NCI-H460 (cell line): ENCODE data around the gene FER. TPM values are rescaled to one million over a fixed set of nuclear protein-coding genes. Genes with fewer than 3 reads are reported as not detected.

ENCODE experiments used
- DNase-seq: peaks from one replicate; pipeline ENCODE4 v3.0.0-alpha.2; 2016; ENCODE audit warnings: low read depth; ENCODE audit errors: extremely low read depth
- total RNA-seq: library from RNA; depleted of rRNA; stranded (reverse); fragments of >200 nt; shearing (Covaris generic); gene quantifications from 2 replicates; pipeline ENCODE4 v1.2.3, GENCODE V29; 2014

FER gene
- total RNA-seq, 1 experiment from 2014 or later = 14.4 TPM

DNA sequence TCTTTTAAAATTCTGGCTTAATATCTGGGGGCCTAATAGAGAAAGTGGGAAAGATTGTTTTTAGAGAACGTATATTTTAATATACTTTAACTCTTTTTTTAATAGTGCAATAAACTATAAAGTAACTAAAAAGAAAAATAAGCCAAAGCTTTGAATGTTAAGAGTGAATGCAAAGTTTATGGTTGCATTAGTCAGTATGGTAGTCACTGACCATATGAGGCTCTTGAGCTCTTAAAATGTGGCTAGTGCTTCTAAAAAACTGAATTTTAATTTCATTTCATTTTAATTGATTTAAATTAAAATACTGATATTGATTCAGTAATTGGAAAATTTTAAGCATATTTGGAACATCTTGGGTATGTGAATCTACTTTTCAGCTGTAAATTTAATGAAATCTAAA, 351.4 kb downstream of the FER start:
- DNase-seq = no peak

DNA sequence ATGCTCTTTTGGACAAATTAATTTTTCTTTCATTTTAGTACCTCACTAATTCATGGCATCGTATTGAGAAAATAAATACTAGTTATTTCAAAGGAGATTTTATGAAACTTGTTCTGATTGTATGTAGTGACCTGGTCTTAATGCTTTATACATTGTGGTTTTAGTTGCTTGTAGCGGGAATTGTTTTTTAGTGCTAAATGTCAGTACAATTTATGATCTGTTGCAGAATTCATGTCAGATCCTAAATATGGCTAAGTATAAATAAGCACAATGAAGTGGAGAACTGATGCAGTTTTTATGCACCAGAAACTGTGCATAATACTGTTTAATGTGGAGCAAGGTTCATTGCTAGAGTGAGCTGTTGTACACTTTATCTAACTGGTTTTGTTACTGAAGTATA, 353.3 kb downstream of the FER start:
- DNase-seq = no peak

DNA sequence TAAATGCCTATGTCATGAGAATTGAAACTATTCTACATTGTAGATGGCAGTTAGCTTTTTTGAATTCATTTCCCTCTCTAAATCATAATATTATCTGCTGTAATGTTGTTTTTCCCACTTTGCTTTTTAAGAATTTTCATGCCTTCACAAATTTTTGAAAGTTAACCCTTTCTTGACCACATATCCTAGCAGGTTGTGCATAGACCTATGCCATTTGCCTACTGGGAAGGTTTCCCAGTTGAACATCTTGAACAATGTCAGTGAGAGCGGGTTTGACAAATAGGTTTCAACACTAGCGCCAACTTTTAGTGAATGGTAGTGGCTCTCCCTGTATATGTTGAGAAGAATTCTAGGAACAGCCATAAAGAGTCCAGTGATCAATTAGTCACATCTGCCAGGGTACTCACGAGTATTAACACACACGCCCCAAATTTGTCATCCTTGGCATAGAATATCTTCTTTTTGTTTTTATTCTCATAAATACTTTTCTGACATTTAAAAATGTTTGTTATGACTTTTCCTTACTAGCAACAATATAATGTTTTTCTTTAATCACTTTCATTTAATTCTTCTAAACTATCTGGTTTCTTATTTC, 354.5 kb downstream of the FER start:
- no peak for DNase-seq

DNA sequence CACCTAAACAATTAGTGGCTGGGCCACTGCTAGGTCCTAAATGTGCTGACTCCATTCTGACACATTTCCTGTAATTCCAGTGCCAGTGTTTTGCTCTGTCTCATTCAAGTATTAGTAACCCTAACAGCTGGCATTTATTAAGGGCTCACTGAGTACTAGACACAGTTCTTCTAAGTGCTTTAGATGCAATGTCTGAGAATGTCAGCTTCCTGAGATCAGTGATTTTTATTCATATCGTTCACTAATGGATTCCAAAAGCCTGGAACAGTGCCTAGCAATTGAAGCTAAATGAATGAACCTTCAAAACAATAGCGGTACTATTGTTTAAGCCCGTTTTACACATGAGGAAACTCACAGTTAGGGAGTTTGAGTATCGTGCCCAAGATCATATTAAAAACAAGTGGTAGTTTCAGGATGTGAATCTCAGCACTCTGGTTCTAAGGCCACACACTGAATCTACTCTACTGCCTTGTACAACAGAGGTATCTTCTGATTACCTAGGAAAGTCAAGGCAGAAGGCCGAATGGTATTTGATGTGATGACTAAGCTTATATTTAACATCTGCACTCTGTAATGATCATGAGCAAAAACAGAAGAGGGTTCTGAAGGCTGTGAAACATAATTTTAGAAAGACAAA, 358.1 kb downstream of the FER start:
- no peak for DNase-seq

GRCh38 chr5:109111680-109112079, 364.0 kb downstream of the FER start:
- DNase-seq = no peak

DNA sequence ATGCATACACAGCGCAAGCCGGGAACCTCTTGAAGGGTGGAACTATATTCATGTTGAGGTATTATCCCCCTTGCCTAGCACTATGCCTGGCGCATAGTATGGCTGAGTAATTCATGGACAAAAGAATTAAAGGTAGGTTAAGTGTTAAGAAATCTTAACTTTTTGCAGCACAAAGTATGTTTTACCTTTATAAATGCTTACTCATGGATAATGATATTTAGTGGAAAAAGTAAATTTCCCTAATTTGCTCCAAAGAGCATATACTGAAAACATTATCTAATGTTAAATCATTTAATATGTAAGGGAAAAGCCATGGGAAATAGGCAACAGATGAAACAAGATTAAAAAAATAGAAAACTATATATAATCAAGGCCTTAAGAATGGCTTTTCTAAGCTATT, 365.9 kb downstream of the FER start:
- DNase-seq = no peak

DNA sequence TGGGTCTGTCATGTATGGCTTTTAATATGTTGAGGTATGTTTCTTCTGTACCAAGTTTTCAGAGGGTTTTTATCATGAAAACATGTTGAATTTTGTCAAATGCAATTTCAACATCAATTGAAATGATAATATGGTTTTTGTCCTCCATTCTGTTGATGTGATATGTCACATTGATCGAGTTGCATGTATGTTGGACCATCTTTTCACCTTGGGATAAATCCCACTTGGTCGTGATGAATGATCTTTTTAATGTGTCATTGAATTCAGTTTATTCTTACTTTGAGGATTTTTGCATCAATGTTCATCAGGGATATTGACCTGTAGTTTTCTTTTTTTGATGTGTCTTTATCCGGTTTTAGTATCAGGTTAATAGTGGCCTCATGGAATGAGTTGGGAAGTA, 373.5 kb downstream of the FER start:
- no peak for DNase-seq

GRCh38 chr5:109125755-109126429, 378.2 kb downstream of the FER start:
- no peak for DNase-seq

DNA sequence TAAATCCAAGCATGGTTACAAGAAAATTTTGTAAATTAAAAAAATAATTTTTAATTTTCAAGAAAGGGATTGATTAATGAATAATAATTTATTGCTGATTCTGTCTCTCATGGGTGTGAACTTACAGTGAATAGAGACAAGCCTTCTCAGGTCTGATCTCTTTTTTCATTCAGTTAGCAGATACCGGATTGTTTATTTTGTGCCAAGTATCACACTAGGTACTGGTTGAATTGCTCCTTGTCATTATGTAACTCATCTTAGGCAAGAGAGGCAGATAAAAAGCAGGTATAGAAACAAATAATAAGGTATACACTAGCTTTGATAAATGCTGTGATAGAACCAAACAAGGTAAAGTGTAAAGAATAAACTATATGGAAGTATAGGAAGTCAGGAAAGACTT, 378.8 kb downstream of the FER start:
- DNase-seq = no peak

- DNase-seq = no peak
These were observed 389.2 kb downstream of the FER start for GRCh38 chr5:109136906-109137305.

- DNase-seq = no peak
These were observed 393.8 kb downstream of the FER start for GRCh38 chr5:109141222-109142200.

DNA sequence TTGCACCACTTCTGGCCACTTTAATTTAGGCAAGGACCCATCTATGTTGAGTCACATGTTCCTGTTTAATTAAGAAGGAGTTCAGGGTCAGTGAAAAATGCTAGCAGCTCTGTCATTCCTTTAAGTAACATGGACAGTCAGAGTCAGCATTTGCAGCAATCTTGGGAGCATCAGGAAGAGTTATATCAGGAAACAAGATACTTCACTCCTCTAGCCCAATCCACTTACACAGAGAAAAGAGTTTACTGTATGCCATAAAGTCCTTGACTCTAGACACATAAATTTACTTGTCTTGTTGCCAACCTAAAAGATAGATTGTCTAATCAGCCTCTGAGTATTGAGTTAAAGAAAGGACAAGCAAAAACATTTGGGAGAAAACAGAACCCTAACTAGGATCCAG, 395.3 kb downstream of the FER start:
- no peak for DNase-seq

DNA sequence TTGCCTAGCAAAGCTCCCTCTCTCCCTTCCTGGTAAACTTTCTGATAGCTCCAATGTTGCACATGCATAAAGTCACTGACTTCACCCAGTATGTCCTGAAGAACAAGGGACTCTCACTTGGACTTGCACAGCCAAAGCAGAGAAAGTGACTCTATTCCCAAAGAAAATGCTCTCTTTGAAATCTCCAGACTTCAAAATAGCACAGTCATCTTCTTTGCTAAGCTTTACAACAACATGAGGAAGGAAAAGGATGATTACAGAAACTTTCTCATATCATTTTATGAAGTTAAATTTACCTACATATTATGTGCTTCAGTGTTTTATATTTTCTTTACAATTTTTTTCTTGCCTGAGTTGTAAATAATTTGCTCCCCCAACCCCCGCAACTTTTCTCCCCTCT, 397.4 kb downstream of the FER start:
- DNase-seq = no peak

DNA sequence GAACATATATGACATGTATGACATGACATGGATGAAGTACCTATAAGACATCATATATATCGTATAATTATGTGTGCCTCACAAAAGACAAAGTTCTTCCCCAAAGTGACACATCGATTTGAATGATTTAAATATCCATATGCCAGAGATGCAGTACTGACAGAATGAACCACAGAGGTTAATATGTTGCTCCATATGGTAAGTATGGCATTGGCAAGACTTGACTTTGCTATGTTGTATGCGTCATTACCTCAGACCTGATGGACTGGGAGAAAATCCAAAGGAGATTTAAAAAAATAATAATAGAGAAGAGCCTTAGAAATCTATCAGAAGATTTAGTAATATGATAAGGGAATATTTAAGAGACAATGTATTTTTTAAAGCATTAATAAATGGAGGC, 398.9 kb downstream of the FER start:
- no peak for DNase-seq

GRCh38 chr5:109152565-109152964, 404.9 kb downstream of the FER start:
- no peak for DNase-seq

- DNase-seq = no peak
These were observed 407.9 kb downstream of the FER start for GRCh38 chr5:109155625-109156024.

- DNase-seq = no peak
These were observed 409.2 kb downstream of the FER start for GRCh38 chr5:109156885-109157284.

- no peak for DNase-seq
These were observed 412.8 kb downstream of the FER start for GRCh38 chr5:109160468-109160867.

- no peak for DNase-seq
These were observed 414.4 kb downstream of the FER start for GRCh38 chr5:109161914-109162683.

DNA sequence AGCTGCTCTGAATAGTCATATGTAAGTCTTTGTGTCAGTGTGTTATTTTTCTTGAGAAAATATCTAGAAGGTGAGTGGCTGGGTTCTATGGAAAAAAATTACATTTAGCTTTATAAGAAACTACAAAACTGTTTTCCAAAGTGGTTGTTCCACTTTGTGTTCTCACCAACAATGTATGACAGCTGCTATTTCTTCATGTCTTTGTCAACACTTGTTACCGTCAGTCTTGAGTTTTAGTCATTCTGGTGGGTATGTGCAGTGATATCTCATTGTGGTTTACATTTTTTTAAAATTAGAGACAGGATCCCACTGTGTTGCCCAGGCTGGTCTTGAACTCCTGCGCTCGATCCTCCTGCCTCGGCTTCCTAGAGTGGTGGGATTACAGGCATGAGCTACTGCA, 415.6 kb downstream of the FER start:
- no peak for DNase-seq
